WTC11 (cell line): Measurements from ENCODE around the gene COBLL1. TPM values are rescaled to one million over a fixed set of nuclear protein-coding genes. Genes with fewer than 3 reads are reported as not detected.

Experiments used
- ATAC-seq: fragments of 200-7000 bp; cut with Tn5 transposase; 2 replicates; pipeline ENCODE4 v1.10.0; 2021; ENCODE audit warnings: mild to moderate bottlenecking, moderate library complexity
- CTCF ChIA-PET: fragments of 300-600 bp; sonication (Branson Sonifier 250); formaldehyde crosslinking; loops from one replicate; lab custom pipeline; 2021; ENCODE audit warnings: antibody characterized with exemption; lab: Charles Lee
- POLR2A ChIA-PET: fragments of 350-600 bp; sonication (Branson Sonifier 250); formaldehyde crosslinking; loops from one replicate; lab custom pipeline; 2021; ENCODE audit warnings: antibody characterized with exemption; lab: Charles Lee
- DNase-seq: peaks from one replicate; pipeline ENCODE4 v3.0.0; 2021; ENCODE audit warnings: low spot score
- H3K27ac Mint-ChIP-seq: 2 replicates; pipeline ENCODE4 v1.8.0; 2021; ENCODE audit warnings: mixed read lengths
- H3K27me3 Mint-ChIP-seq: 2 replicates; pipeline ENCODE4 v1.8.0; 2021; ENCODE audit warnings: low read depth, mild to moderate bottlenecking, moderate library complexity, mixed read lengths
- H3K36me3 Mint-ChIP-seq: 2 replicates; pipeline ENCODE4 v1.8.0; 2021; ENCODE audit warnings: mixed read lengths
- H3K4me1 Mint-ChIP-seq: 2 replicates; pipeline ENCODE4 v1.8.0; 2022; ENCODE audit warnings: mixed read lengths
- H3K4me3 Mint-ChIP-seq: 2 replicates; pipeline ENCODE4 v1.8.0; 2021; ENCODE audit warnings: mild to moderate bottlenecking, moderate library complexity, mixed read lengths
- H3K9me3 Mint-ChIP-seq: 2 replicates; pipeline ENCODE4 v1.8.0; 2021; ENCODE audit warnings: mixed read lengths
- AR ChIP-seq: fragments of 250-450 bp; sonication (Bioruptor Pico); IDR thresholded peaks from 2 replicates; pipeline ENCODE4 v1.9.0; 2021; ENCODE audit warnings: mild to moderate bottlenecking
- ESRRA ChIP-seq: sonication (generic); formaldehyde crosslinking; IDR thresholded peaks from 2 replicates; pipeline ENCODE4 v1.8.1; 2022; ENCODE audit warnings: mild to moderate bottlenecking, missing genetic modification reagents, borderline replicate concordance
- FOXP1 ChIP-seq: sonication (generic); formaldehyde crosslinking; IDR thresholded peaks from 2 replicates; pipeline ENCODE4 v1.8.0; 2022; ENCODE audit warnings: missing genetic modification reagents, mild to moderate bottlenecking, moderate library complexity, borderline replicate concordance
- MLX ChIP-seq: sonication (generic); formaldehyde crosslinking; IDR thresholded peaks from 2 replicates; pipeline ENCODE4 v1.8.1; 2023; ENCODE audit warnings: mild to moderate bottlenecking, missing genetic modification reagents, moderate library complexity
- MXD4 ChIP-seq: fragments of 250-450 bp; sonication (Bioruptor Pico); IDR thresholded peaks from 2 replicates; pipeline ENCODE4 v1.8.0; 2021; ENCODE audit warnings: mild to moderate bottlenecking, moderate library complexity, borderline replicate concordance
- MYBL2 ChIP-seq: sonication (generic); formaldehyde crosslinking; IDR thresholded peaks from 2 replicates; pipeline ENCODE4 v1.8.1; 2023; ENCODE audit warnings: mild to moderate bottlenecking, moderate library complexity, missing genetic modification reagents
- TCF7 ChIP-seq: sonication (generic); formaldehyde crosslinking; IDR thresholded peaks from 2 replicates; pipeline ENCODE4 v1.8.0; 2022; ENCODE audit warnings: mild to moderate bottlenecking, low read depth, missing genetic modification reagents, moderate library complexity
- TEAD1 ChIP-seq: sonication (generic); formaldehyde crosslinking; IDR thresholded peaks from 2 replicates; pipeline ENCODE4 v1.8.0; 2022; ENCODE audit warnings: mild to moderate bottlenecking, missing genetic modification reagents
- ZBTB21 ChIP-seq: sonication (generic); formaldehyde crosslinking; IDR thresholded peaks from 2 replicates; pipeline ENCODE4 v1.8.1; 2023; ENCODE audit warnings: mild to moderate bottlenecking, missing genetic modification reagents, borderline replicate concordance
- ZSCAN18 ChIP-seq: fragments of 250-450 bp; sonication (Bioruptor Pico); IDR thresholded peaks from 2 replicates; pipeline ENCODE4 v2.1.2; 2022; ENCODE audit warnings: mild to moderate bottlenecking, moderate library complexity
- total RNA-seq: library from RNA; stranded (reverse); gene quantifications from 3 replicates; pipeline ENCODE4 v1.2.3, GENCODE V29; 2021
- TF ChIP-seq, protein P1 (sequence below): sonication (generic); formaldehyde crosslinking; IDR thresholded peaks from 2 replicates; pipeline ENCODE4 v1.8.0; 2023; ENCODE audit warnings: mild to moderate bottlenecking, missing genetic modification reagents
- TF ChIP-seq, protein P2 (sequence below): fragments of 250-450 bp; sonication (Bioruptor Pico); conservative IDR thresholded peaks from 2 replicates; pipeline ENCODE4 v1.9.0; 2021; ENCODE audit warnings: mild to moderate bottlenecking

COBLL1 gene
- total RNA-seq, 1 experiment from 2014 or later, result 5.8 TPM

DNA sequence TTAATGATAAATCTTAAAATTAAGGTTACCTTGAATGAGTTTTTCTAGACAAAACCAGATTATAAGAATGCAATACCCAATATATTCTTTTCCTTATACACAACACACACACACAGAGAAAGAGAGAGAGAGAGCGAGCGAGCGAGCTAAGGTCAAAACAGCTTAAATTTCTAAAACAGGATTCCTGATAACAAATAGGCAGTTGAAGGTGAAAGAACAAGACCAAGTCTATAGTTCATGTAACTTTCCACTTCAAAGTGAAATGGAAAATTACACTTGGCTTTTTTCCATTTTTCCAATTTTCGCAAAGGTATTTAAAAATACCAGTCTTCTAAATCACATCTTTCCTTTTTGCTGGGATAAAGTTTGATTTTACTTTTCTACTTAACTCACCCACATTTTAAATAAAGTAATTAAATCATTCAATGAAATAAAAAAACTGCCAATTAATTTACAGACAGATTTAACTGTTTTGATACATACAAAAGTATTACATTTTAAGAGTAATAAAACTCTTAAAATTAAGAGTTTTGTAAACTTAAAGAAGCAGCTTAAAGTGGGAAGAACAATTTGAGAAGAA, 98.8 kb downstream of the COBLL1 start:
- H3K4me1 Mint-ChIP-seq, result peaks cover 3% of the 10 kb centered on the region; the same call in 1 of the 2 replicates

GRCh38 chr2:164739966-164740365, 101.7 kb downstream of the COBLL1 start:
- DNase-seq, result no peak
- ChIA-PET CTCF (interaction anchor here (1.0 kb wide), 1 partner anchor 102 kb away, joined by 3 read pairs; the partner anchor contains the start of gene COBLL1), POLR2A (no interaction called here)
- ATAC-seq, result no peak
- Mint-ChIP-seq H3K36me3 (no peaks in the 10 kb centered on the region), H3K27ac (no peak overlapping the region), H3K9me3 (no peaks in the 10 kb centered on the region), H3K4me1 (0 out of 2 replicates have a peak, but pooled peaks cover under 1% of the 10 kb centered on the region), H3K27me3 (no peaks in the 10 kb centered on the region), H3K4me3 (no peak overlapping the region)
- TF ChIP-seq, protein P1, sequence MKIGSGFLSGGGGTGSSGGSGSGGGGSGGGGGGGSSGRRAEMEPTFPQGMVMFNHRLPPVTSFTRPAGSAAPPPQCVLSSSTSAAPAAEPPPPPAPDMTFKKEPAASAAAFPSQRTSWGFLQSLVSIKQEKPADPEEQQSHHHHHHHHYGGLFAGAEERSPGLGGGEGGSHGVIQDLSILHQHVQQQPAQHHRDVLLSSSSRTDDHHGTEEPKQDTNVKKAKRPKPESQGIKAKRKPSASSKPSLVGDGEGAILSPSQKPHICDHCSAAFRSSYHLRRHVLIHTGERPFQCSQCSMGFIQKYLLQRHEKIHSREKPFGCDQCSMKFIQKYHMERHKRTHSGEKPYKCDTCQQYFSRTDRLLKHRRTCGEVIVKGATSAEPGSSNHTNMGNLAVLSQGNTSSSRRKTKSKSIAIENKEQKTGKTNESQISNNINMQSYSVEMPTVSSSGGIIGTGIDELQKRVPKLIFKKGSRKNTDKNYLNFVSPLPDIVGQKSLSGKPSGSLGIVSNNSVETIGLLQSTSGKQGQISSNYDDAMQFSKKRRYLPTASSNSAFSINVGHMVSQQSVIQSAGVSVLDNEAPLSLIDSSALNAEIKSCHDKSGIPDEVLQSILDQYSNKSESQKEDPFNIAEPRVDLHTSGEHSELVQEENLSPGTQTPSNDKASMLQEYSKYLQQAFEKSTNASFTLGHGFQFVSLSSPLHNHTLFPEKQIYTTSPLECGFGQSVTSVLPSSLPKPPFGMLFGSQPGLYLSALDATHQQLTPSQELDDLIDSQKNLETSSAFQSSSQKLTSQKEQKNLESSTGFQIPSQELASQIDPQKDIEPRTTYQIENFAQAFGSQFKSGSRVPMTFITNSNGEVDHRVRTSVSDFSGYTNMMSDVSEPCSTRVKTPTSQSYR (CRISPR knock-in tag), result no peak
- no peak for TF ChIP-seq AR (CRISPR knock-in tag)
- TF ChIP-seq TCF7 (CRISPR knock-in tag), result no peak
- TF ChIP-seq FOXP1 (CRISPR knock-in tag), result no peak
- TF ChIP-seq ESRRA (CRISPR knock-in tag), result no peak

More for the DNA sequence above, 98.8 kb downstream of the COBLL1 start:
- H3K27ac Mint-ChIP-seq, result no peak overlapping the region
- DNase-seq (no peak), ATAC-seq (no peak)
- POLR2A ChIA-PET, result no interaction called here
- H3K9me3 Mint-ChIP-seq, result no peaks in the 10 kb centered on the region
- CTCF ChIA-PET, result no interaction called here
- no peaks in the 10 kb centered on the region for H3K27me3 Mint-ChIP-seq
- H3K36me3 Mint-ChIP-seq, result no peaks in the 10 kb centered on the region
- TF ChIP-seq AR (CRISPR knock-in tag) (no peak), FOXP1 (CRISPR knock-in tag) (no peak), MLX (CRISPR knock-in tag) (no peak), TEAD1 (no peak), ZBTB21 (CRISPR knock-in tag) (no peak), MYBL2 (CRISPR knock-in tag) (no peak), MXD4 (CRISPR knock-in tag) (no peak), ZSCAN18 (CRISPR knock-in tag) (no peak)
- TF ChIP-seq, protein P2, sequence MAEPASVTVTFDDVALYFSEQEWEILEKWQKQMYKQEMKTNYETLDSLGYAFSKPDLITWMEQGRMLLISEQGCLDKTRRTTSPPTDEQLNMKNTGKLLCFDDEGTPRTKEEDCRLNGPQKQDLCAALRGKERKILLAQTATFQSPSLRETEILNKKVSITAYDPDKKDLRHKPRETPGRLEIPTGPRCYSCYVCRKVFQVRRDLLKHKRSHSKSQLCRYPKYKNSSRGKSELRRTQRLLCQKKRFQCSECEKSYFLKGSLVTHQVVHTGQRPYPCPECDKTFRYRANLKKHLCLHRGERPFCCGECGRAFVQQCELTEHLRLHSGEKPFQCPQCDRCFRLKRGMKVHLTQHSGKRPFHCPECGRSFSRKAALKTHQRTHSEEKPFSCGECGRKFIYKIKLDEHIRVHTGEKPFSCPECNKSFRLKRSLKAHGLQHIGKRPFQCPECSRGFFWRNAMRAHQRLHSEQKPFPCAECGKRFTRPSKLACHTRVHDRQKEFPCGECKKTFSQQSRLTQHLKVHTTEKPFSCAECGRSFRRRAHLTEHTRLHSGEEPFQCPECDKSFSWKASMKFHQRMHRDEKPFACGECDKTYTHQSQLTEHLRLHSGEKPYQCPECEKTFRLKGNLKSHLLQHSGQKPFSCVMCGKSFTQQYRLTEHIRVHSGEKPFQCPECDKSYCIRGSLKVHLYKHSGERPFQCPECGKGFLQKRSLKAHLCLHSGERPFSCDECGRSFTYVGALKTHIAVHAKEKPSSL (CRISPR knock-in tag), result no peak
- H3K4me3 Mint-ChIP-seq, result no peak overlapping the region
